Heart left ventricle (tissue), 16 donors: Measurements from ENCODE around the gene STIM2. TPM values are rescaled to one million over a fixed set of nuclear protein-coding genes. Genes with fewer than 3 reads are reported as not detected.

Source experiments
- ATAC-seq, 4 donors: fragments of 200-7000 bp; cut with Tn5 transposase; one replicate each; pipeline ENCODE4 v1.9.1; 2020 to 2022; ENCODE audit warnings: moderate library complexity in 4 of 4, mild to moderate bottlenecking in 3 of 4, moderate number of reproducible peaks in 1 of 4
- DNase-seq, 5 donors: peaks; one replicate each; pipeline ENCODE4 v3.0.0-alpha.2; 2020
- H3K27ac ChIP-seq, 12 donors: fragments of 200-600 bp; sonication (generic) in 4 of 12; one replicate each; pipeline versions ENCODE4 v1.5.0 to v1.8.0; 2016 to 2022; ENCODE audit warnings: mild to moderate bottlenecking in 2 of 12
- H3K27me3 ChIP-seq, 9 donors: fragments of 200-600 bp; sonication (generic) in 2 of 9; one replicate each; pipeline versions ENCODE4 v1.5.1 to v1.8.0; 2016 to 2022; ENCODE audit warnings: mild to moderate bottlenecking in 3 of 9
- H3K36me3 ChIP-seq, 9 donors: fragments of 200-600 bp; sonication (generic) in 2 of 9; one replicate each; pipeline versions ENCODE4 v1.5.0 to v1.8.0; 2018 to 2022; ENCODE audit warnings: mild to moderate bottlenecking in 2 of 9
- H3K4me1 ChIP-seq, 12 donors: fragments of 200-600 bp; sonication (generic) in 4 of 12; one replicate each; pipeline versions ENCODE4 v1.5.0 to v1.8.0; 2016 to 2022; ENCODE audit warnings: mild to moderate bottlenecking in 3 of 12
- H3K4me3 ChIP-seq, 12 donors: fragments of 200-600 bp; sonication (generic) in 4 of 12; one replicate each; pipeline versions ENCODE4 v1.5.0 to v1.8.0; 2017 to 2022; ENCODE audit warnings: mild to moderate bottlenecking in 9 of 12, moderate library complexity in 4 of 12
- H3K9me3 ChIP-seq, 12 donors: fragments of 200-600 bp; sonication (generic) in 4 of 12; one replicate each; pipeline versions ENCODE4 v1.5.0 to v1.8.0; 2016 to 2022; ENCODE audit warnings: mild to moderate bottlenecking in 1 of 12
- CTCF ChIP-seq, 12 donors: fragments of 200-600 bp; sonication (generic) in 4 of 12; IDR thresholded peaks; one replicate each; pipeline versions ENCODE4 v1.5.0 to v1.8.0; 2018 to 2022; ENCODE audit warnings: antibody characterized with exemption in 12 of 12, mild to moderate bottlenecking in 5 of 12
- POLR2A ChIP-seq, 2 donors: fragments of 450-650 bp; IDR thresholded peaks; one replicate each; pipeline ENCODE4 v1.6.1; 2017; ENCODE audit warnings: antibody characterized with exemption in 2 of 2, mild to moderate bottlenecking in 2 of 2, moderate library complexity in 2 of 2
- WGBS, 4 donors: extraction: QIAGEN DNeasy Blood & Tissue Kit in 2 of 4; methylation state at CpG; one replicate each; pipeline versions ENCODE4 v1.1.5 to v1.1.7; 2013 to 2018; 5-methylcytosine and 5-hydroxymethylcytosine counted together
- intact Hi-C, 10 donors: fragments of 100-400 bp; cut with DNase I; formaldehyde crosslinking; loops; one replicate each; pipeline versions ENCODE4 v1.11.1 to v1.14.2; 2022
- polyA plus RNA-seq, 2 donors: library from polyadenylated mRNA; stranded (reverse); fragments of 200-250 nt; gene quantifications; one replicate each; pipeline ENCODE4 v1.2.3, GENCODE V29; 2013
- total RNA-seq, 9 donors: library from RNA; depleted of rRNA in 2 of 9; stranded (reverse); fragments of >200 nt in 2 of 9; fragmentation: NEBNext Ultra II Directional in 3 of 9; extraction: Animal tissue kit (Norgen Biotek cat#: 25700) in 3 of 9; gene quantifications; one replicate each; pipeline versions ENCODE4 v1.1.0 to v1.2.4, GENCODE V29; 2016 to 2023
- donor health status: ischemic (EF 13 %, LVEDD 7.1; RV severe dilation, severe dysfunction).
- donor health status: healthy with polysubstance abuse.
- donor health status: DM: no; HTN: yes; CAD: no.
- donor health status: DM: no; HTN: no; CAD: no.
- donor health status: ischemic (EF 25% LVEDD 6.9; RV normal size, moderate dysfunction).
- donor health status: ischemic (EF 25% LVEDD 5.7; RV mildly dilated, moderate dysfunction).
- donor health status: healthy.
- donor health status: DM: yes; HTN: yes; CAD: no.
- donor health status: ischemic (EF 35%, LVEDD 5.7; RV mildly dilated, moderate dysfunction).
- donor health status: nonischemic (EF 11% LVEDD 7.7; RV severe dilation, severe dysfunction).
- donor health status: DM: yes; HTN: yes; CAD: no.
- donor health status: PGD.
- donor health status: ischemic (EF 29% LVEDD 5.4; RV normal size, mild dysfunction).
- donor health status: nonischemic (EF 23%, LVEDD 6.1; RV moderate dilation, normal function).

STIM2 gene
- total and polyA plus RNA-seq, 11 donors: 4.6 to 17.3 (median 8.8) TPM

GRCh38 chr4:26862381-26862915 is 1.8 kb downstream of the STIM2 start:
- ATAC-seq: no peak

GRCh38 chr4:26863512-26863911 is 2.9 kb downstream of the STIM2 start:
- no peak for ATAC-seq

More at GRCh38 chr4:26862381-26862915, 1.8 kb downstream of the STIM2 start:
- H3K27ac ChIP-seq: peak overlapping the region in 8 of 12 donors; percentile 4 to 97 (median 86)
- intact Hi-C loops: loop anchor here in 6 of 10 donors (5.0 to 10.0 kb wide), 10 partner anchors 45 to 545 kb away; partner anchors contain the start of gene TBC1D19 (in 2 of the 6)
- H3K36me3 ChIP-seq: no peaks in the 10 kb centered on the region
- no peaks in the 10 kb centered on the region for H3K27me3 ChIP-seq
- no peak for DNase-seq
- H3K9me3 ChIP-seq: no peaks in the 10 kb centered on the region
- peaks cover 0 to 79% (median 39%) of the 10 kb centered on the region in 12 donors for H3K4me1 ChIP-seq
- peak overlapping the region in 11 of 12 donors; percentile 61 to 93 (median 81) for H3K4me3 ChIP-seq
- TF ChIP-seq CTCF (IDR thresholded peaks at IDR 0.05) (no peak), POLR2A (IDR thresholded peaks at IDR 0.05) (no peak)
- WGBS, 4 donors: 6 to 8% (median 7%) methylated on average over 3 of the region's 3 CpGs

GRCh38 chr4:26864899-26865298 is 4.3 kb downstream of the STIM2 start:
- H3K27ac ChIP-seq: peak overlapping the region in 4 of 12 donors; percentile 2 to 83 (median 8)
- peak overlapping the region in 1 of 12 donors; percentile 0 for H3K4me3 ChIP-seq
- no peaks in the 10 kb centered on the region for H3K9me3 ChIP-seq
- H3K4me1 ChIP-seq: peaks cover 0 to 77% (median 25%) of the 10 kb centered on the region in 12 donors
- TF ChIP-seq POLR2A (IDR thresholded peaks at IDR 0.05) (no peak), CTCF (IDR thresholded peaks at IDR 0.05) (no peak)
- WGBS, 4 donors: 61 to 67% (median 62%) methylated on average over 3 of the region's 3 CpGs
- no peaks in the 10 kb centered on the region for H3K36me3 ChIP-seq
- DNase-seq (no peak), ATAC-seq (no peak)
- intact Hi-C loops: loop anchor here in 7 of 10 donors (5.0 to 10.0 kb wide), 12 partner anchors 37 to 548 kb away; partner anchors contain the start of gene TBC1D19 (in 2 of the 7)
- H3K27me3 ChIP-seq: no peaks in the 10 kb centered on the region

More at GRCh38 chr4:26863512-26863911, 2.9 kb downstream of the STIM2 start:
- 58 to 69% (median 67%) methylated on average over 5 of the region's 5 CpGs for WGBS, 4 donors
- no peak for TF ChIP-seq CTCF (IDR thresholded peaks at IDR 0.05)
- no peak for TF ChIP-seq POLR2A (IDR thresholded peaks at IDR 0.05)
- Histone ChIP-seq H3K27me3 (no peaks in the 10 kb centered on the region), H3K4me1 (peaks cover 0 to 82% (median 35%) of the 10 kb centered on the region in 12 donors), H3K27ac (peak overlapping the region in 5 of 12 donors; percentile 2 to 96 (median 82)), H3K36me3 (no peaks in the 10 kb centered on the region), H3K9me3 (no peaks in the 10 kb centered on the region), H3K4me3 (peak overlapping the region in 7 of 12 donors; percentile 3 to 93 (median 81))
- intact Hi-C loops: loop anchor here in 6 of 10 donors (5.0 to 10.0 kb wide), 10 partner anchors 44 to 546 kb away; partner anchors contain the start of gene TBC1D19 (in 2 of the 6)
- no peak for DNase-seq

GRCh38 chr4:26866203-26866602 is 5.6 kb downstream of the STIM2 start:
- no peaks in the 10 kb centered on the region for H3K9me3 ChIP-seq
- no peaks in the 10 kb centered on the region for H3K36me3 ChIP-seq
- H3K27ac ChIP-seq: peak overlapping the region in 2 of 12 donors; percentile 17 to 83
- intact Hi-C loops: loop anchor here in 3 of 10 donors (5.0 to 10.0 kb wide), 3 partner anchors 36 to 281 kb away; partner anchors contain the start of gene TBC1D19 (in 1 of the 3)
- ATAC-seq: no peak
- H3K4me1 ChIP-seq: peaks cover 0 to 82% (median 26%) of the 10 kb centered on the region in 12 donors
- no peak for TF ChIP-seq POLR2A (IDR thresholded peaks at IDR 0.05)
- 89 to 100% (median 94%) methylated on average over 1 of the region's 1 CpG for WGBS, 4 donors
- no peaks in the 10 kb centered on the region for H3K27me3 ChIP-seq
- DNase-seq: no peak
- no peak overlapping the region for H3K4me3 ChIP-seq
